ENCODE measurements around the gene ZNHIT2. TPM values are rescaled to one million over a fixed set of nuclear protein-coding genes. Genes with fewer than 3 reads are reported as not detected.
A peak's percentile ranks its signal among the peaks of the same experiment; 100 is the strongest.

The ZNHIT2 gene
- total and polyA plus RNA-seq, 5 experiments from 2014 or later = 16.6 to 33.1 (median 24.3) TPM

DNA sequence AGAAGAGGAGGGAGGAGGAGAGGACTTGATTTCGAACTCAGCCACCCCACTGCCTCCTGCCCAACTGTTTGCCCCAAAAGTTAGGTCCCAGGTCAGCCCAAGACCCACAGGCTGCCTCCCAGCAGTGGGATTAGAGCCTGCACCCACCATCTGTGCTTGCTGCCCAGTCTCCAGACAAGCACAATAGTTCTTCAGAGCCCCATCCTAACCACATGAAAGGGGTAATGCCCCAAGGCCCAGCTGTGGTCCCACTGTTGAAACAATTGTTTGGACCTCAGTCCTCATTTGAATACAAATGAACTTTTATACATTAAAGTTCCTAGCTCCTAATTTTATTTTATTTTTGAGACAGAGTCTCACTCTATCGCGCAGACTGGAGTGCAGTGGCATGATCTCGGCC lies 26.9 kb downstream of the ZNHIT2 start:
- DNase-seq = no peak
- H3K4me3 Mint-ChIP-seq = no peak overlapping the region
- POLR2A ChIA-PET = interaction anchor here (0.7 to 1.4 kb wide), 2 partner anchors 21 to 151 kb away, joined by 3 to 5 read pairs; partner anchors contain the start of gene TM7SF2
- no peaks in the 10 kb centered on the region for H3K27me3 Mint-ChIP-seq
- no peaks in the 10 kb centered on the region for H3K9me3 Mint-ChIP-seq
- ATAC-seq = no peak
- no peak overlapping the region for H3K27ac Mint-ChIP-seq
- peaks cover 3 to 6% (median 5%) of the 10 kb centered on the region in 4 donors for H3K4me1 Mint-ChIP-seq
- H3K36me3 Mint-ChIP-seq = peaks cover 0 to 30% (median 2%) of the 10 kb centered on the region in 3 donors

DNA sequence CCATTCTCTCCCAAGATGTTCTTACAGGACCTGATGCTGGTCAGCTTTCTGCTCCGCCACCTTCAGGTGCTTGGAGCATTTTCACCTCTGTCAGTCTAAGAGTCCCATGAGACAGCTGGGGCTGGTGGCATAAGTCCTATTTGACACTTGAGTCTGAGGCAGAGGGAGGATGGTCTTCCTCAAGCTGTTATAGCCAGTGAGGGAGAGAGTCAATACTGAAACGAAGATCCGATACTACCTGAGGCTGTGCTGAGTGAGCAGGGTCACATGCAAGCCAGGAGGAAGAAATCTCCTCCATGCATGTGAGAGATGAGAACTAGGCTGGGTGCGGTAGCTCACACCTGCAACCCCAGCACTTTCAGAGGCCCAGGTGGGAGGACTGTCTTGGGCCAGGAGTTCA lies 27.9 kb downstream of the ZNHIT2 start:
- Mint-ChIP-seq H3K4me1 (peaks cover 9 to 13% (median 12%) of the 10 kb centered on the region in 4 donors), H3K4me3 (no peak overlapping the region), H3K36me3 (peaks cover 0 to 32% (median 2%) of the 10 kb centered on the region in 3 donors), H3K27me3 (no peaks in the 10 kb centered on the region), H3K27ac (peak overlapping the region in 2 of 10 donors; percentile 25 to 69), H3K9me3 (no peaks in the 10 kb centered on the region)
- ATAC-seq = no peak
- DNase-seq = no peak
- POLR2A ChIA-PET = interaction anchor here (0.7 to 1.4 kb wide), 2 partner anchors 22 to 31 kb away, joined by 3 read pairs; partner anchors contain the start of gene TM7SF2

DNA sequence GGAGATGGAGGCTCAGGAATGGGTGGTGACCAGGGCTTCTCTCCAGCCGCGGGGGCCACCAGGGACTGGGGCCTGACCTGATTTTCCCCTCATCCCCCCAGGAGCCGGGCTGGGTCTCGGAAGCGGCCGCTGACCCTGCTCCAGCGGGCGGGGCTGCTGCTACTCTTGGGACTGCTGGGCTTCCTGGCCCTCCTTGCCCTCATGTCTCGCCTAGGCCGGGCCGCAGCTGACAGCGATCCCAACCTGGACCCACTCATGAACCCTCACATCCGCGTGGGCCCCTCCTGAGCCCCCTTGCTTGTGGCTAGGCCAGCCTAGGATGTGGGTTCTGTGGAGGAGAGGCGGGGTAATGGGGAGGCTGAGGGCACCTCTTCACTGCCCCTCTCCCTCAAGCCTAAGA lies 29.7 kb downstream of the ZNHIT2 start:
- Mint-ChIP-seq H3K36me3 (peaks cover 0 to 32% (median 2%) of the 10 kb centered on the region in 3 donors), H3K27ac (no peak overlapping the region), H3K4me3 (no peak overlapping the region), H3K4me1 (peaks cover 17 to 30% (median 27%) of the 10 kb centered on the region in 4 donors), H3K9me3 (no peaks in the 10 kb centered on the region), H3K27me3 (peaks cover 0 to 2% (median 0%) of the 10 kb centered on the region in 5 donors)
- ATAC-seq = no peak
- POLR2A ChIA-PET = interaction anchor here (0.6 to 3.2 kb wide), 3 partner anchors 8 to 1110 kb away, joined by 3 to 18 read pairs (median 4); partner anchors contain the start of genes TM7SF2 and VPS51
- DNase-seq = no peak

DNA sequence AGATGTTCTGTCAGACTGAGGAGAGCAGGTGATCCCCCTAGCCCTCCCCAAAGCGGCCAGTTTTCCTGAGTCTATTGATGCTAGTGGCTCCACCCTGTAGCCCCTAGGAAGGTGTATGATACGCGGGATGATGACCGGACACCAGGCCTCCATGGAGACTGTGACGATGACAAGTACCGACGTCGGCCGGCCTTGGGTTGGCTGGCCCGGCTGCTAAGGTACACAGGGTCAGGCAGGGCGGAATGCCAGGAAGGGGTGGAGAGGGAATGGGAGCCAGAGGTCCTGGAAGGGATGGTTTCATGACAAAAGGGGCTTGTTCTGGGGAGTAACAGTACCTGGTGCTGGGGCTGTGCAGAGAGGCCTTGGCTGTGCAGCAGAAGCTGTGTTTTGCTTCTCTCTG lies 30.3 kb downstream of the ZNHIT2 start:
- ATAC-seq (no peak), DNase-seq (no peak)
- Mint-ChIP-seq H3K27ac (no peak overlapping the region), H3K36me3 (peaks cover 0 to 32% (median 2%) of the 10 kb centered on the region in 3 donors), H3K27me3 (peaks cover 0 to 2% (median 0%) of the 10 kb centered on the region in 5 donors), H3K9me3 (no peaks in the 10 kb centered on the region), H3K4me1 (peaks cover 17 to 31% (median 27%) of the 10 kb centered on the region in 4 donors), H3K4me3 (no peak overlapping the region)
- POLR2A ChIA-PET = interaction anchor here (0.6 to 4.6 kb wide), 3 partner anchors 8 to 24 kb away, joined by 3 to 48 read pairs (median 18); partner anchors contain the start of genes TM7SF2 and VPS51

DNA sequence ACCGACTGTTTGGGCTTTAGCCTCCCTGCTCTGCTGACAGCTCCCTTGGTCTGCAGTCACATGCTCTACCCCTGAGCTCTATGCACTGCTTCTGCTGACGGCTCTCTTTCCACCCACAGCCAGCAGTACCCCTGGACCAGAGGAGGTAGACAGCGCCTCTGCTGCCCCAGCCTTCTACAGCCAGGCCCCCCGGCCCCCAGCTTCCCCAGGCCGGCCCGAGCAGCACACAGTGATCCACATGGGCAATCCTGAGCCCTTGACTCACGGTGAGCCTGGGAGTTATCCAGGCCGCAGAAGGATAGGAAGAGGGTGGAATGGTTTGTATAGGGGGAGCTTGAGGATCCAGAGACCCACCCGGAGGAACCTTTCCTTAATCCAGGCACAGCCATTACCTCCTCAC lies 30.7 kb downstream of the ZNHIT2 start:
- Mint-ChIP-seq H3K4me1 (peaks cover 17 to 31% (median 27%) of the 10 kb centered on the region in 4 donors), H3K36me3 (peaks cover 0 to 32% (median 2%) of the 10 kb centered on the region in 3 donors), H3K9me3 (no peaks in the 10 kb centered on the region), H3K4me3 (peak overlapping the region in 2 of 10 donors; percentile 44 to 55), H3K27me3 (peaks cover 0 to 2% (median 0%) of the 10 kb centered on the region in 5 donors), H3K27ac (peak overlapping the region in 2 of 10 donors; percentile 20 to 49)
- POLR2A ChIA-PET = interaction anchor here (3.2 to 4.6 kb wide), 2 partner anchors 9 to 25 kb away, joined by 18 to 48 read pairs; partner anchors contain the start of genes TM7SF2 and VPS51
- DNase-seq (no peak), ATAC-seq (no peak)

DNA sequence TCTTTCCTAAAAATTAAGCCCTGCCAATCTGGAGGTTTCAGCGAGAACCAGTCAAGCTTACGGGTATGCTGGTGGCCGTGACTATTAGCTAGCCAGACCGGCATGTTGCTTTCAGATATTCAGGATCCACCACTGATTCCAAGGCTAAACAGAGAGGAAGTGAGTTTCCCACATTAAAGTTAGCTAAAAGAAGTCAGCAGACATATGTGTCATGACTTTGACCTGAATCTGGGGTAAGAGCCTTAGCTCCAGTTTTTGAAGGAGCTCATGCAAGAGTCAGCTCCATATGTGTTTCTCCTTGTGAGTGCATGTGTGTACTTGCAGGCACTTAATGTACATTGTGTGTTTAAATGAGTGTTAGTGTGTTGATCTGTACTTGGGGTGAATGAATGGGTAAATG lies 32.1 kb downstream of the ZNHIT2 start:
- ATAC-seq = no peak
- Mint-ChIP-seq H3K4me1 (peaks cover 18 to 31% (median 27%) of the 10 kb centered on the region in 4 donors), H3K27me3 (peaks cover 0 to 2% (median 0%) of the 10 kb centered on the region in 5 donors), H3K36me3 (peaks cover 0 to 32% (median 2%) of the 10 kb centered on the region in 3 donors), H3K9me3 (no peaks in the 10 kb centered on the region), H3K27ac (peak overlapping the region in 9 of 10 donors; percentile 25 to 99 (median 97)), H3K4me3 (peak overlapping the region; percentile 86 to 99 (median 92))
- no peak for DNase-seq
- POLR2A ChIA-PET = interaction anchor here (1.4 to 4.6 kb wide), 5 partner anchors 10 to 71 kb away, joined by 3 to 48 read pairs (median 12); partner anchors contain the start of genes ARL2, TM7SF2, VPS51 and ZNHIT2

DNA sequence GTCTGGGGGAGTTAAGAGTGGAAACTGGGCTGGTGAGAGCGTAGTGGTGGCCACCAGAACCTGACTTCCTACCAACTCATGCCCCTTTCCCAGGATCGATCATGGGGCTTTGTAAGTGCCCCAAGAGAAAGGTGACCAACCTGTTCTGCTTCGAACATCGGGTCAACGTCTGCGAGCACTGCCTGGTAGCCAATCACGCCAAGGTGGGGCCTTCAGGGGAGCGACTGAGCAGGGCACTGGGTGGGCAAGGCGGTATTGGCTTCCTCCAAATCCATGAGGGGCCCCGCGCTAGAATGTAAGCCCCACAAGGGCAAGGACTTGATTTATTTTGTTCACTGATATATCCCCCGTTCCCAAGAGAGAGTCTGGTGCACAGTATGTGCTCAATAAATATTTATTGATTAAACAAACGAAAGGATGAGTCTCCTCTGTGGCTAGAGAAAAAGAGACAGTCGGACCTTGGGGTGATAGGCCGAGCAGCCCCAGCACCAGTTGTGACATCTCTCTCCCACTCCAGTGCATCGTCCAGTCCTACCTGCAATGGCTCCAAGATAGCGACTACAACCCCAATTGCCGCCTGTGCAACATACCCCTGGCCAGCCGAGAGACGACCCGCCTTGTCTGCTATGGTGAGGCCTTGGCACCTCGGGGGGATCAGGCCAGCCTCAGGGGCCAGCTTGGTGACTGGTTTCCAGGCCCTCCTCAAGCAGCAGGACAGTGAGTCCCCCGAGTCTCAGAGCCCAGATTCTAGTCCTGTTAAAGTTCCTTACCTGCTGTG lies 32.7 kb downstream of the ZNHIT2 start:
- Mint-ChIP-seq H3K4me1 (peaks cover 18 to 31% (median 27%) of the 10 kb centered on the region in 4 donors), H3K27ac (peak overlapping the region; percentile 91 to 99 (median 98)), H3K9me3 (no peaks in the 10 kb centered on the region), H3K36me3 (peaks cover 0 to 32% (median 2%) of the 10 kb centered on the region in 3 donors), H3K27me3 (peaks cover 0 to 2% (median 0%) of the 10 kb centered on the region in 5 donors), H3K4me3 (peak overlapping the region; percentile 86 to 99 (median 92))
- POLR2A ChIA-PET = interaction anchor here (1.4 to 4.6 kb wide), 6 partner anchors 11 to 70 kb away, joined by 3 to 48 read pairs (median 12); partner anchors contain the start of genes ARL2, FAU, MRPL49 and TM7SF2
- DNase-seq (no peak), ATAC-seq (no peak)

DNA sequence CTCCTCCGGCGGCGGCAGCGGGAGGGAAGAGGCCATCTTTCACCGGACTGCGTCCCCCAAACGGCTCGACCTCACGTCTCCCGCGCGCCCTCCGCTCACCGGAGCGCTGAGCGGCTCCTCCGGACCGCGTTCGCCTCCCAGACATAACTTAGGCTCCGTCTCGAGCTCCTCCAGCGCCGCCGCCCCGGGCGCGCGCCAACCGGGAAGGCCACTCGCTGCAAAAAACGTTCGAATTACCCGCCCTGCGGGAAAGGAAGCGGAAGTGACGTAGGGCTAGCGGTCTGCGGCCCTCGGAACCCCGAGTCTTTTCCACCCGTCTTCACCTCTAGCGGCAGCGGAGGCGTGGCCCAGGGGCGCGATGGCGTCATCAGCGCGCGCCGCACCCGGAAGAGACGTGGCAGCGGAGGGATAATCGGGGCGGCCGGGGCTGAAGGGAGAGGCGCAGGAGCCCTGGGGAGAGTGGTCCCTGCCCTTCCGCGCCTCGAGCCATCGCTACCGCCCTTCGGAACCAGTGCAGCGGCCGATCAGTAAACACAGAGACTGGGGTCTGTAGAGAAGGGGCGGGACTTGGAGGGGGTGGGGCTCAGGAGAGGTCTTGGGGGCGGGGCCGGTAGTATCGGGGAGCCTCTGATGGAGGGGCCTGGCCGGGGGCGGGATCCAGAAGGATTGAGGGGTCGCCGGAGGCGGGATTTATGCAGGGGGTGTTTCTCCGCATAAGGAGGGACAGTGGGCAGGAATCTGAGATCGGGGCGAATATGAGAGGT lies 33.5 kb downstream of the ZNHIT2 start, which contains the start of the genes CDCA5 and ZFPL1:
Gene CDCA5 (minus strand): TSS at position 207 of the 764 bp plus-strand sequence. CDS start 62 bp downstream, at position 145.
Gene ZFPL1 (plus strand): TSS at position 389 of the 764 bp plus-strand sequence. CDS start 477 bp downstream, outside the sequence.
- Mint-ChIP-seq H3K4me3 (peak within 1 kb of the TSS; percentile 86 to 99 (median 92)), H3K36me3 (peaks cover 0 to 29% (median under 1%) of the 10 kb centered on the region in 3 donors), H3K27ac (peak within 1 kb of the TSS; percentile 91 to 99 (median 98)), H3K27me3 (peaks cover 0 to 2% (median 0%) of the 10 kb centered on the region in 5 donors), H3K9me3 (no peaks in the 10 kb centered on the region), H3K4me1 (peaks cover 18 to 31% (median 27%) of the 10 kb centered on the region in 4 donors)
- ATAC-seq (peak; percentile 88 to 92), DNase-seq (peak; percentile 92 to 98 (median 96))
- POLR2A ChIA-PET = interaction anchor here (1.0 to 4.6 kb wide), 8 partner anchors 11 to 57 kb away, joined by 3 to 48 read pairs (median 5); partner anchors contain the start of genes FAU, MRPL49, SAC3D1 and SNX15

DNA sequence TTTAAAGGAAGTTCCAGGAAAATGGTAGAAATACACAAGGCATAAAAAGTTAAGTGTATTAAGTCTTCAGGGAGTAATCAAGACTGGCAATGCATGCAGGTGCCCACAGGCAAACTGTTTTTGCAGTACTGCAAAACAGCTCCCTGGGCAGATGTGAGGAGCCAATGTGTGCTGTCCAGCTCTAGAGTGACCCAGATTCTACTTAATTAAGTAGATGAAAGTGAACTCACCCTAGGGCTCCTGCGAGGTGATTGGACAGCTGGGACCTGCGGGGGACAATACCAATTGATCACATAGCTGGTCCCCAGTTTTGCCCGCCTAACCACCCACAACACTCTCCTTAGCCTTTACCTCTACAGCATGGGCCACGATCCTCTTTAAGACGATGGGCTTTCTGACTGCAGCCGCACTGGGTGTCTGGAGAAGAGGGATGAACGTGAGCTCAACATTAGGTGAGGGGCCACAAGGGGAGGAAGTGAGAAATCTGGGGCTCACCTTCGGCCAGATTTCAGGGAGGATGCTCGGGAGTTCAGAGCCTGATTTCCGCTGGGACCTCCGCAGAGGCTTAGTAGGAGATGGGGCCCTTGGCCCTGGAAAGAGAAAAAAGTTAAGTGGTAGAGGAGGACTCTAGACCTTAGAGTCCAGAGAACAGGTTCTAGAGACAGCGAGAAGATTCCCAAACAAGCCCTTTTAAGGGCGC lies 34.2 kb downstream of the ZNHIT2 start:
- Mint-ChIP-seq H3K9me3 (no peaks in the 10 kb centered on the region), H3K4me1 (peaks cover 16 to 36% (median 28%) of the 10 kb centered on the region in 4 donors), H3K4me3 (peak overlapping the region; percentile 86 to 99 (median 92)), H3K36me3 (peaks cover 0 to 22% (median 0%) of the 10 kb centered on the region in 3 donors), H3K27me3 (peaks cover 0 to 2% (median 0%) of the 10 kb centered on the region in 5 donors), H3K27ac (peak overlapping the region; percentile 83 to 99 (median 97))
- ATAC-seq (no peak), DNase-seq (no peak)
- POLR2A ChIA-PET = interaction anchor here (0.6 to 4.6 kb wide), 11 partner anchors 12 to 83 kb away, joined by 3 to 48 read pairs (median 3); partner anchors contain the start of genes FAU, MRPL49, SAC3D1 and SNX15

DNA sequence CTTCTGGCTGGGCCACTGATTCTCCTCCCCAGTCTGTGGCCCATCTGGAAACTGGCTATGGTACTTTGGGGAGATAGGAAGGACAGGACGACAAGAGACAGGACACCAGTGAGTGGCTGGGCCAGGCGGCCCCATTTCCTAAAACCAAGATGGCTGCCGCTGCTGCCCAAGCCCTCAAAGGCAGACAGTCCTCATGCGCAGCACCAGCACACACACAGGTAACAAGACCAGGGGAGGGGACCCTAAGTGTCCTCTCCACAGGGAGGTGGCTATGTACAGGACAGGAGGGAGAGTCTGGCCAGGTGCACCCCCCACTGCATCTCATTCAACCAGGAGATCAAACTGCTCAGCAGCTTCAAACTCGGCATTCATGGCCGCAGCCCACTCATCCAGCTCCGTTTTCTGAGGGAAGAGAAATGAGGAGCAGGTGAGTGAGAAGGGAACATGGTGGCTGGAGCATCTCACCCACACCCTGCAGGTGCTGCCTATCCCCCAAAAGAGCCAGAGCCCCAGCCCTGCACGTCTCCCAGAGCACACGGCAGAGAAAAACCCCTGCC lies 38.6 kb downstream of the ZNHIT2 start:
- no peak overlapping the region for H3K4me3 Mint-ChIP-seq
- peaks cover 6 to 22% (median 13%) of the 10 kb centered on the region in 4 donors for H3K4me1 Mint-ChIP-seq
- peak overlapping the region in 1 of 10 donors; percentile 62 for H3K27ac Mint-ChIP-seq
- no peak for ATAC-seq
- H3K9me3 Mint-ChIP-seq = no peaks in the 10 kb centered on the region
- POLR2A ChIA-PET = interaction anchor here (0.6 to 0.9 kb wide), 4 partner anchors 38 to 1208 kb away, joined by 3 to 5 read pairs (median 4); partner anchors contain the start of genes ARL2 and SAC3D1
- H3K36me3 Mint-ChIP-seq = no peaks in the 10 kb centered on the region
- peaks cover 0 to under 1% (median 0%) of the 10 kb centered on the region in 5 donors for H3K27me3 Mint-ChIP-seq
- DNase-seq = no peak

DNA sequence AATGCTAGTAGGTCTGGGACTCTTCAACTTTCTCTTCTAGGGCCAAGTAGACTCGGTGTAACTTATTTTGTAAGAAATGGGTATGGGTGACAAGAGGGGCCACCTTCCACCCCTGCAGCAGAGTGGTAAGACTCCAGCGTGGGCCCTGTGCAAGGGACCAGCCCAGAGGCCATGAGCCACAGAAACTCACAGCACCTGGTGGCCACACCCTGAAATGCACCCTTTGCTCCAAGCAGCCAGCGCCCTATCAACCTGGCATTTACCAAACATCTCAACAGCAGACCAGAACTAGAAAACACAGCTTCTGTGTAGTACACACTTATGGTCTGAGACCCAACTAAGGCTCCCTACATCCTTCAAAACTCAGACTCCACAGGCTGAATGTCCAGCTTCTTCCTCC lies 39.4 kb downstream of the ZNHIT2 start:
- H3K4me1 Mint-ChIP-seq = peaks cover 4 to 15% (median 6%) of the 10 kb centered on the region in 4 donors
- no peaks in the 10 kb centered on the region for H3K27me3 Mint-ChIP-seq
- H3K4me3 Mint-ChIP-seq = no peak overlapping the region
- H3K27ac Mint-ChIP-seq = peak overlapping the region in 7 of 10 donors; percentile 33 to 86 (median 62)
- H3K36me3 Mint-ChIP-seq = no peaks in the 10 kb centered on the region
- POLR2A ChIA-PET = no interaction called here
- no peaks in the 10 kb centered on the region for H3K9me3 Mint-ChIP-seq
- ATAC-seq (peak; percentile 99 to 100), DNase-seq (peak; percentile 43 to 81 (median 62))
